ENCODE data around the gene RIMBP2. TPM values are rescaled to one million over a fixed set of nuclear protein-coding genes. Genes with fewer than 3 reads are reported as not detected.

RIMBP2 gene
- total RNA-seq, 1 experiment from 2014 or later = not detected

DNA sequence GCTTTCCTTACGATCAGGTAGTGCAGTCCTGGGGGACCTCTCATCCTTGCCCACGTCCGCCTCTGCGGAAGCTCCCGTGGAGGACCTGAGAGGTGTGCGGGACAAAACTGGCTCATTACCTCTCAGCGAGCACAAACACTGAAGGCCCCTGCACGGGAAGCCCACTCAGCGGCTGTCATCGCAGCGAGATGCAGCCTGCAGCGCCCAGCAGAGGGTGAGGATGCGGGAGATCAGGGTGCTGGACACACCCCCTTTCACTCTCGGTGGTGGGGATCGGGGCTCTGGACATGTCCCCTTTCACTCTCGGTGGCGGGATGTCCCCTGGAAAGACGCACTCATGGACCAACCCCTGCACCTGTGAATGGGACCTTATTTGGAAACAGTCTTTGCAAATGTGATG lies 266.8 kb downstream of the RIMBP2 start:
- Mint-ChIP-seq H3K27ac (ENCODE audit: low read depth, unreplicated experiment) (no peak overlapping the region), H3K27me3 (ENCODE audit: insufficient read depth, unreplicated experiment) (no peaks in the 10 kb centered on the region), H3K9me3 (ENCODE audit: unreplicated experiment) (no peaks in the 10 kb centered on the region), H3K36me3 (ENCODE audit: insufficient read depth, unreplicated experiment) (no peaks in the 10 kb centered on the region), H3K4me3 (ENCODE audit: unreplicated experiment) (no peak overlapping the region), H3K4me1 (ENCODE audit: insufficient read depth, unreplicated experiment) (no peaks in the 10 kb centered on the region)
- no peak for DNase-seq (ENCODE audit: unreplicated experiment)
- TF ChIP-seq, protein P1, sequence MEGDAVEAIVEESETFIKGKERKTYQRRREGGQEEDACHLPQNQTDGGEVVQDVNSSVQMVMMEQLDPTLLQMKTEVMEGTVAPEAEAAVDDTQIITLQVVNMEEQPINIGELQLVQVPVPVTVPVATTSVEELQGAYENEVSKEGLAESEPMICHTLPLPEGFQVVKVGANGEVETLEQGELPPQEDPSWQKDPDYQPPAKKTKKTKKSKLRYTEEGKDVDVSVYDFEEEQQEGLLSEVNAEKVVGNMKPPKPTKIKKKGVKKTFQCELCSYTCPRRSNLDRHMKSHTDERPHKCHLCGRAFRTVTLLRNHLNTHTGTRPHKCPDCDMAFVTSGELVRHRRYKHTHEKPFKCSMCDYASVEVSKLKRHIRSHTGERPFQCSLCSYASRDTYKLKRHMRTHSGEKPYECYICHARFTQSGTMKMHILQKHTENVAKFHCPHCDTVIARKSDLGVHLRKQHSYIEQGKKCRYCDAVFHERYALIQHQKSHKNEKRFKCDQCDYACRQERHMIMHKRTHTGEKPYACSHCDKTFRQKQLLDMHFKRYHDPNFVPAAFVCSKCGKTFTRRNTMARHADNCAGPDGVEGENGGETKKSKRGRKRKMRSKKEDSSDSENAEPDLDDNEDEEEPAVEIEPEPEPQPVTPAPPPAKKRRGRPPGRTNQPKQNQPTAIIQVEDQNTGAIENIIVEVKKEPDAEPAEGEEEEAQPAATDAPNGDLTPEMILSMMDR (IDR thresholded peaks at IDR 0.05; ENCODE audit: unreplicated experiment) = no peak
- ChIA-PET CTCF (no interaction called here), POLR2A (interaction anchor here (0.6 kb wide), 1 partner anchor 27 kb away, joined by 3 read pairs; no protein-coding TSS in a partner anchor)
- no TSS peak for BruUV-seq (replicated peaks)
- intact Hi-C loops (cut with micrococcal nuclease) = no loop called here

DNA sequence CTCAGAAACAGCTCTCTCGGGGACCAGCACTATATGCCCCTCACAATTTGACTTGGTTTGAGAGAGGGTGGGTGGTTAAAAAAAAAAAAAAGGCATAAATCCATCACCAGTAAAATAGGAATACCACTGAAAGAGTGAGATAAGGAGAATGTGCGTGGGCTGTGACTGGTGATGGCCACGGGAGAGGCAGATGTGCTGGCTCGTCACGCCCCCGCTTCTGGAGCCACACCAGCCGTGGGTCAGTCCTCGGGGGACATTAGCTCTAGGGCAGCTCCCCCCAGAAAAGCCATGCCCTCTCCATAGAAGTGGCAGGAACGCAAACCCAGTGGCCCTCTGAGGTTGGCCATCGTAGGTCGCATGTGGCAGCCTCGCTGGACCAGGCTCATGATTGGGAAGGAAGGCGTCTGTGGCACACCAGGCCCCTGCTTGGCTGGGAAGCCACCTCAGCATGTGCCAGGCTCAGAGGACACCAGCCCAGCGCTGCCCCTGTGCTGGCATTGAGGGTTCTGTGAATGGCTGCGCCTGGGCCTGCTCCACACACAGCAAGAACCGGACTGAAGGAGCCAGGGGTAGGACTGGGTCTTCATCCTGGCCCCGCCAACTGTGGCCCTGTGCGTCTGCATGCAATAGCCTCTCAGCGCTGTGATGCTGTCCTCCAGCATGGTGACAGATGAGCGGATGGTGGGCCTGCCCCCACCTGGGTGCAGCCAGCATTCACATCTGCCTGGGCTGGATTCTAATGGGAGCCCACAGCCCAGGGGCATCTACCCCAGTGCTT lies 267.9 kb downstream of the RIMBP2 start:
- Mint-ChIP-seq H3K36me3 (ENCODE audit: insufficient read depth, unreplicated experiment) (no peaks in the 10 kb centered on the region), H3K9me3 (ENCODE audit: unreplicated experiment) (no peaks in the 10 kb centered on the region), H3K4me1 (ENCODE audit: insufficient read depth, unreplicated experiment) (no peaks in the 10 kb centered on the region), H3K4me3 (ENCODE audit: unreplicated experiment) (no peak overlapping the region), H3K27ac (ENCODE audit: low read depth, unreplicated experiment) (no peak overlapping the region), H3K27me3 (ENCODE audit: insufficient read depth, unreplicated experiment) (no peaks in the 10 kb centered on the region)
- DNase-seq (ENCODE audit: unreplicated experiment) = no peak
- TF ChIP-seq, protein P1 (IDR thresholded peaks at IDR 0.05; ENCODE audit: unreplicated experiment) = no peak
- ChIA-PET POLR2A (interaction anchor here (0.6 kb wide), 1 partner anchor 28 kb away, joined by 3 read pairs; no protein-coding TSS in a partner anchor), CTCF (no interaction called here)
- intact Hi-C loops (cut with micrococcal nuclease) = no loop called here
- BruUV-seq (replicated peaks) = no TSS peak

DNA sequence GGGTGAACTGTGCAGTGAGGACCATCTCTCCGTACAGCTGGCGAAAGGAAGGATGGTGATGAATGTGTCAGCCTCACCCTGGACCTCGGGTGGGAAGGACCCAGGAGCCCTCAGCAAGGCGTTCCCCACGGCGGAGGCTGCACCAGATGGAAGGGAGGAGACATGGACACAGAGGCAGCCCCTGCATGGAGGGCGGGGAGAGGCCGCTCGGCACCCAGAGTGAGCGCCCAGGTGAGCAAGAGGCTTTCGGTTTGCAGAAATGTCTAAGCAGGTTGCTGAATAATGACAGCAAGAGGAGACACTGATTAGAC lies 268.5 kb downstream of the RIMBP2 start:
- no peaks in the 10 kb centered on the region for H3K9me3 Mint-ChIP-seq (ENCODE audit: unreplicated experiment)
- no peak for DNase-seq (ENCODE audit: unreplicated experiment)
- intact Hi-C loops (cut with micrococcal nuclease) = no loop called here
- no peak overlapping the region for H3K4me3 Mint-ChIP-seq (ENCODE audit: unreplicated experiment)
- TF ChIP-seq, protein P1 (IDR thresholded peaks at IDR 0.05; ENCODE audit: unreplicated experiment) = no peak
- POLR2A ChIA-PET = no interaction called here
- CTCF ChIA-PET = no interaction called here
- H3K27me3 Mint-ChIP-seq (ENCODE audit: insufficient read depth, unreplicated experiment) = no peaks in the 10 kb centered on the region
- no peaks in the 10 kb centered on the region for H3K4me1 Mint-ChIP-seq (ENCODE audit: insufficient read depth, unreplicated experiment)
- no TSS peak for BruUV-seq (replicated peaks)
- H3K27ac Mint-ChIP-seq (ENCODE audit: low read depth, unreplicated experiment) = no peak overlapping the region
- no peaks in the 10 kb centered on the region for H3K36me3 Mint-ChIP-seq (ENCODE audit: insufficient read depth, unreplicated experiment)

DNA sequence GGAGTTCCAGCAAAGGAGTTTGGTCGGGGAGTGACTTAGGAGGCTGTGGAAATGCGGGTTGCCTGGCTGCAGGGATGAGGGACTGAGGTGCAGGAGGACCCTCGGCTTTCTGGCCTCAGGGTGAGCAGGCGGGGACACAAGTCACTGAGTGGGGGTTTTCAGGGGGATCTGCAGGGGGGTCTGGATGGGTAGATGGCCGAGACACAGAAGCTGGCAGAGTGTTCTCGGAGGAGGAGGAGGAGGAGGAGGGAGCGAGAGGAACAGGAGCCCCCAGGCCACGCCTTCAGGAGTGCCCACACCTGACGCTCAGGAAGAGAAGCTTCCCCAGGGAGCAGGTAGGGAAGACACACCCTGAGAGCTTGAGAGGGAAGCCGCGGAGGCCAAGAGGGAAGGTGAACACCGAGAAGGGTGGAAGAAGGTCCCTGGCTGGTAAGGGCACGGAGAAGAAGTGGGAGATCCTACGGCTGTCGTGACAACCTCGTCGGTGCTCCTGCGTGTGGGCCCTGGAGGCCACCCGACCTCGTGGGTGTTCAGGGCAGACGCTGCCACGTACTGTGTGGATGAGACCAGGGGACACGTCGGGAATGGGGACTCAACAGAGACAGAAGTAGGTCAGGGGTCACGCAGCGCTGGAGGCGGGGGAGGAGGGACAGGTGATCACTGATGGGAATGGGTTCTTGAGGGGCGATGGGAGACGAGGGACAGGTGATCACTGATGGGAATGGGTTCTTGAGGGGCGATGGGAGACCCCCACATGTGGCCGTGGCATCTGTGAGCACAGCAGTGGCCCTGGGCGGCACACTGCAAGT lies 269.0 kb downstream of the RIMBP2 start:
- Mint-ChIP-seq H3K27ac (ENCODE audit: low read depth, unreplicated experiment) (no peak overlapping the region), H3K36me3 (ENCODE audit: insufficient read depth, unreplicated experiment) (no peaks in the 10 kb centered on the region), H3K9me3 (ENCODE audit: unreplicated experiment) (no peaks in the 10 kb centered on the region), H3K27me3 (ENCODE audit: insufficient read depth, unreplicated experiment) (no peaks in the 10 kb centered on the region), H3K4me3 (ENCODE audit: unreplicated experiment) (no peak overlapping the region), H3K4me1 (ENCODE audit: insufficient read depth, unreplicated experiment) (no peaks in the 10 kb centered on the region)
- ChIA-PET CTCF (interaction anchor here (0.9 kb wide), 1 partner anchor 10 kb away, joined by 3 read pairs; no protein-coding TSS in a partner anchor), POLR2A (no interaction called here)
- TF ChIP-seq, protein P1 (IDR thresholded peaks at IDR 0.05; ENCODE audit: unreplicated experiment) = no peak
- intact Hi-C loops (cut with micrococcal nuclease) = no loop called here
- no peak for DNase-seq (ENCODE audit: unreplicated experiment)
- no TSS peak for BruUV-seq (replicated peaks)

Measured in MCF 10A (cell line).